Ascending aorta (tissue), 2 donors: ENCODE measurements around the gene IQGAP2. TPM values are rescaled to one million over a fixed set of nuclear protein-coding genes. Genes with fewer than 3 reads are reported as not detected.

Source experiments
- DNase-seq, 2 donors: peaks; one replicate each; pipeline ENCODE4 v3.0.0-alpha.2; 2019; ENCODE audit warnings: low spot score in 2 of 2
- H3K27ac ChIP-seq, 2 donors: fragments of 200-600 bp; sonication (generic); one replicate each; pipeline ENCODE4 v1.5.1; 2016 to 2017; ENCODE audit warnings: mild to moderate bottlenecking in 1 of 2
- H3K27me3 ChIP-seq: fragments of 200-600 bp; sonication (generic); one replicate; pipeline ENCODE4 v1.5.1; 2017
- H3K36me3 ChIP-seq, 2 donors: fragments of 200-600 bp; sonication (generic); one replicate each; pipeline ENCODE4 v1.5.1; 2016
- H3K4me1 ChIP-seq, 2 donors: fragments of 200-600 bp; sonication (generic); one replicate each; pipeline ENCODE4 v1.5.1; 2016 to 2017; ENCODE audit warnings: mild to moderate bottlenecking in 1 of 2
- H3K4me3 ChIP-seq, 2 donors: fragments of 200-600 bp; sonication (generic); one replicate each; pipeline ENCODE4 v1.5.1; 2016 to 2017; ENCODE audit warnings: mild to moderate bottlenecking in 1 of 2
- H3K9me3 ChIP-seq, 2 donors: fragments of 200-600 bp; sonication (generic); one replicate each; pipeline ENCODE4 v1.5.1; 2016
- CTCF ChIP-seq, 3 experiments: fragments of 200-600 bp in 2 of 3; fragments of 450-650 bp in 1 of 3; sonication (generic) in 2 of 3; IDR thresholded peaks; one replicate each; pipeline ENCODE4 v1.5.1; 2016 to 2019; ENCODE audit warnings: antibody characterized with exemption in 3 of 3, mild to moderate bottlenecking in 1 of 3, moderate library complexity in 1 of 3
- intact Hi-C: fragments of 100-400 bp; cut with DNase I; formaldehyde crosslinking; loops from one replicate; pipeline ENCODE4 v1.15.1; 2023
- total RNA-seq: library from RNA; depleted of rRNA; stranded (reverse); fragments of >200 nt; gene quantifications from one replicate; pipeline ENCODE4 v1.1.0, GENCODE V29; 2016

IQGAP2 gene
- total RNA-seq, 1 donor from 2014 or later: 19.8 TPM

GRCh38 chr5:76560952-76561891, 158.1 kb downstream of the IQGAP2 start:
- Histone ChIP-seq H3K4me1 (no peaks in the 10 kb centered on the region), H3K27me3 (no peaks in the 10 kb centered on the region), H3K4me3 (no peak overlapping the region), H3K36me3 (no peaks in the 10 kb centered on the region), H3K27ac (no peak overlapping the region), H3K9me3 (no peaks in the 10 kb centered on the region)
- no peak for DNase-seq
- intact Hi-C loops: no loop called here
- no peak for TF ChIP-seq CTCF (IDR thresholded peaks at IDR 0.05)

GRCh38 chr5:76561959-76562358, 158.9 kb downstream of the IQGAP2 start:
- no peaks in the 10 kb centered on the region for H3K27me3 ChIP-seq
- no peak for TF ChIP-seq CTCF (IDR thresholded peaks at IDR 0.05)
- no peaks in the 10 kb centered on the region for H3K36me3 ChIP-seq
- H3K9me3 ChIP-seq: no peaks in the 10 kb centered on the region
- no peak overlapping the region for H3K27ac ChIP-seq
- DNase-seq: no peak
- intact Hi-C loops: no loop called here
- no peaks in the 10 kb centered on the region for H3K4me1 ChIP-seq
- H3K4me3 ChIP-seq: no peak overlapping the region

- no peak overlapping the region for H3K4me3 ChIP-seq
- no peaks in the 10 kb centered on the region for H3K9me3 ChIP-seq
- H3K27me3 ChIP-seq: no peaks in the 10 kb centered on the region
- intact Hi-C loops: no loop called here
- H3K4me1 ChIP-seq: no peaks in the 10 kb centered on the region
- DNase-seq: no peak
- H3K36me3 ChIP-seq: no peaks in the 10 kb centered on the region
- no peak overlapping the region for H3K27ac ChIP-seq
- TF ChIP-seq CTCF (IDR thresholded peaks at IDR 0.05): no peak
Observed at GRCh38 chr5:76565009-76565408, 161.9 kb downstream of the IQGAP2 start.

GRCh38 chr5:76570153-76570552, 167.1 kb downstream of the IQGAP2 start:
- Histone ChIP-seq H3K9me3 (no peaks in the 10 kb centered on the region), H3K36me3 (no peaks in the 10 kb centered on the region), H3K27me3 (no peaks in the 10 kb centered on the region), H3K4me1 (no peaks in the 10 kb centered on the region), H3K4me3 (no peak overlapping the region), H3K27ac (no peak overlapping the region)
- intact Hi-C loops: no loop called here
- DNase-seq: no peak
- no peak for TF ChIP-seq CTCF (IDR thresholded peaks at IDR 0.05)

- Histone ChIP-seq H3K9me3 (no peaks in the 10 kb centered on the region), H3K4me3 (no peak overlapping the region), H3K36me3 (no peaks in the 10 kb centered on the region), H3K4me1 (no peaks in the 10 kb centered on the region), H3K27me3 (no peaks in the 10 kb centered on the region), H3K27ac (no peak overlapping the region)
- no peak for TF ChIP-seq CTCF (IDR thresholded peaks at IDR 0.05)
- DNase-seq: no peak
- intact Hi-C loops: no loop called here
Observed at GRCh38 chr5:76571559-76571958, 168.5 kb downstream of the IQGAP2 start.
